Naive thymus-derived CD4-positive, alpha-beta T cell (primary cell): ENCODE results near the gene S100A10. TPM values are rescaled to one million over a fixed set of nuclear protein-coding genes. Genes with fewer than 3 reads are reported as not detected.

Experiments used
- ATAC-seq: fragments of 150-1000 bp; cut with Tn5 transposase; 2 replicates; pipeline ENCODE4 v1.10.0; 2021; ENCODE audit warnings: mild to moderate bottlenecking, moderate library complexity
- CTCF ChIA-PET: fragments of 350-600 bp; sonication (Branson Sonifier 250); formaldehyde crosslinking; loops from one replicate; lab custom pipeline; 2021; ENCODE audit warnings: antibody characterized with exemption; lab: Charles Lee
- POLR2A ChIA-PET: fragments of 350-600 bp; sonication (Branson Sonifier 250); formaldehyde crosslinking; loops from one replicate; lab custom pipeline; 2021; ENCODE audit warnings: antibody characterized with exemption, inconsistent platforms; lab: Charles Lee
- DNase-seq, 9 donors: peaks; one replicate each; pipeline versions ENCODE4 v3.0.0 to v3.0.0-alpha.2; 2020 to 2022; ENCODE audit warnings: mixed read lengths in 1 of 9
- H3K27ac ChIP-seq: one replicate; pipeline ENCODE4 v1.7.0; 2013; ENCODE audit warnings: mild to moderate bottlenecking, low read depth, low read length, moderate library complexity
- H3K27me3 ChIP-seq, 2 donors: one replicate each; pipeline ENCODE4 v1.7.0; 2013; ENCODE audit warnings: low read length in 2 of 2, mild to moderate bottlenecking in 2 of 2, moderate library complexity in 2 of 2; ENCODE audit not compliant: control insufficient read depth in 2 of 2, insufficient read depth in 2 of 2
- H3K36me3 ChIP-seq, 3 experiments: 1 replicate in 2 of 3; 2 replicates in 1 of 3; pipeline ENCODE4 v1.7.0; 2013; ENCODE audit warnings: low read length in 3 of 3, mild to moderate bottlenecking in 3 of 3, moderate library complexity in 1 of 3; ENCODE audit not compliant: insufficient read depth in 3 of 3, control insufficient read depth in 2 of 3
- H3K4me1 ChIP-seq, 2 donors: one replicate each; pipeline ENCODE4 v1.7.0; 2013; ENCODE audit warnings: low read length in 2 of 2, mild to moderate bottlenecking in 2 of 2, moderate library complexity in 1 of 2; ENCODE audit not compliant: control insufficient read depth in 2 of 2, insufficient read depth in 2 of 2
- H3K4me3 ChIP-seq: 2 replicates; pipeline ENCODE4 v1.7.0; 2013; ENCODE audit warnings: mild to moderate bottlenecking, low read length
- H3K9me3 ChIP-seq, 3 experiments: 1 replicate in 2 of 3; 2 replicates in 1 of 3; pipeline ENCODE4 v1.7.0; 2013; ENCODE audit warnings: low read length in 3 of 3; ENCODE audit not compliant: control insufficient read depth in 2 of 3
- H3K27ac Mint-ChIP-seq, 9 donors: one replicate each; pipeline ENCODE4 v1.8.0; 2020 to 2022; ENCODE audit warnings: mixed read lengths in 9 of 9, mild to moderate bottlenecking in 8 of 9, moderate library complexity in 5 of 9, inconsistent platforms in 2 of 9
- H3K27me3 Mint-ChIP-seq, 5 donors: one replicate each; pipeline ENCODE4 v1.8.0; 2021 to 2022; ENCODE audit warnings: mixed read lengths in 5 of 5, mild to moderate bottlenecking in 1 of 5
- H3K36me3 Mint-ChIP-seq, 5 donors: one replicate each; pipeline ENCODE4 v1.8.0; 2020 to 2022; ENCODE audit warnings: mixed read lengths in 5 of 5, mild to moderate bottlenecking in 3 of 5, inconsistent platforms in 1 of 5
- H3K4me1 Mint-ChIP-seq, 7 donors: one replicate each; pipeline ENCODE4 v1.8.0; 2020 to 2022; ENCODE audit warnings: mixed read lengths in 7 of 7, mild to moderate bottlenecking in 3 of 7, inconsistent platforms in 1 of 7
- H3K4me3 Mint-ChIP-seq, 10 donors: one replicate each; pipeline ENCODE4 v1.8.0; 2020 to 2022; ENCODE audit warnings: mild to moderate bottlenecking in 10 of 10, mixed read lengths in 10 of 10, moderate library complexity in 6 of 10, inconsistent platforms in 2 of 10
- H3K9me3 Mint-ChIP-seq, 11 donors: one replicate each; pipeline ENCODE4 v1.8.0; 2020 to 2022; ENCODE audit warnings: mixed read lengths in 11 of 11, mild to moderate bottlenecking in 4 of 11, inconsistent platforms in 1 of 11, moderate library complexity in 1 of 11
- intact Hi-C, 2 donors: fragments of 100-400 bp; cut with micrococcal nuclease; formaldehyde crosslinking; loops; one replicate each; pipeline ENCODE4 v1.15.1; 2023
- polyA plus RNA-seq, 2 donors: library from polyadenylated mRNA; unstranded; fragments of 300-500 nt; fragmentation: Illumina TruSeq; gene quantifications; one replicate each; pipeline ENCODE4 v1.2.3, GENCODE V29; 2021
- total RNA-seq, 6 experiments: library from RNA in 5 of 6; stranded (reverse) in 5 of 6; gene quantifications; 1 replicate in 5 of 6; 2 replicates in 1 of 6; pipeline ENCODE4 v1.2.3 and lab custom pipeline; 2021 to 2026

Gene S100A10
- total and polyA plus RNA-seq, 7 experiments from 2014 or later: 131 to 492 (median 329) TPM

DNA sequence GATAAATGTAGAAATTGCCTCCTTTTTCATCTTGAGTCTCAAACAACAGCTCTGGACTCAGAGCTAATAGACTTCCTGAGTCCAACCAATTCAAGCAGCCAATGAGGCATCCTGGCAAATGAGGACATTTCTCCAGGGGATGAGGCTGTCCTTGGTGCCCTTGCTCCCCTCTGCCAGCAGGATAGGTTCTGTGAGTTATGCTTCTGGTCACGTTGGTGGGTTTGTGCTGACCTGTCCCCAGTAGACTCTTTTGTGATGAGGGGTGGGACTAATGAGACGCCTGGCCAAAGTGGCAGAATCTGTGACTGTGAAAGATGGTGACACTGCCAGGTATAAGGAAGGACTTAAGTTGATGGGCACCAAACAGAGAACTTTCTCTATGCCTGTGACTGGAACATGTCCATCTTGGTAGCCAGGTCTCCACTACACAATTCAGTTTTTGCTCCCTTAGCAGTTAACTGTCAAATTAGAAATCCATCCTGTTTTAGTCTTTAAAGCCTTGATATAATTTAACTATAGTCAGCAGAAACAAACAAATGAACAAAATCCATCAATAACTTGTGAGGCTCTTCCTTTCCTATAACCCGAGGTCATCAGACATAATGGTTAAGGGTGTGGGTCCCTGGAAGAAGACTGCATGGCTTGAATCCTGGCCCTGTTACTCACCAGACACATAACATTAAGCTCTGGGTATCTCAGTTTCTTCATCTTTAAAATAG, 48.6 kb downstream of the S100A10 start:
- CTCF ChIA-PET: interaction anchor here (0.8 to 1.7 kb wide), 3 partner anchors 9 to 56 kb away, joined by 3 to 5 read pairs (median 4); no protein-coding TSS in a partner anchor
- H3K27ac ChIP-seq: no peak overlapping the region

GRCh38 chr1:151944126-151944856, 49.4 kb downstream of the S100A10 start:
- ChIA-PET CTCF (interaction anchor here (0.8 to 1.7 kb wide), 3 partner anchors 9 to 57 kb away, joined by 3 to 5 read pairs (median 4); no protein-coding TSS in a partner anchor), POLR2A (no interaction called here)
- H3K27ac Mint-ChIP-seq: peak overlapping the region in 2 of 9 donors; percentile 42 to 91
- no peak overlapping the region for H3K27ac ChIP-seq
- no peak overlapping the region for H3K4me3 Mint-ChIP-seq
- H3K4me3 ChIP-seq: no peak overlapping the region
- H3K9me3 Mint-ChIP-seq: no peaks in the 10 kb centered on the region
- peaks cover 11 to 38% (median 15%) of the 10 kb centered on the region in 7 donors for H3K4me1 Mint-ChIP-seq
- no peaks in the 10 kb centered on the region for H3K36me3 ChIP-seq
- H3K4me1 ChIP-seq: peaks cover 9 to 24% of the 10 kb centered on the region in 2 donors
- peaks cover 0 to 2% (median 0%) of the 10 kb centered on the region in 5 donors for H3K36me3 Mint-ChIP-seq
- peak; percentile 36 for ATAC-seq
- H3K27me3 ChIP-seq: no peaks in the 10 kb centered on the region
- no peaks in the 10 kb centered on the region for H3K9me3 ChIP-seq
- H3K27me3 Mint-ChIP-seq: no peaks in the 10 kb centered on the region
- DNase-seq: no peak
- intact Hi-C loops: no loop called here

More for the DNA sequence above, 48.6 kb downstream of the S100A10 start:
- H3K4me3 ChIP-seq: no peak overlapping the region
- Mint-ChIP-seq H3K27me3 (no peaks in the 10 kb centered on the region), H3K27ac (peak overlapping the region in 7 of 9 donors; percentile 2 to 91 (median 26)), H3K36me3 (peaks cover 0 to 2% (median 0%) of the 10 kb centered on the region in 5 donors), H3K9me3 (no peaks in the 10 kb centered on the region), H3K4me3 (peak overlapping the region in 2 of 10 donors; percentile 45 to 73), H3K4me1 (peaks cover 11 to 38% (median 15%) of the 10 kb centered on the region in 7 donors)
- ATAC-seq: no peak
- H3K27me3 ChIP-seq: no peaks in the 10 kb centered on the region
- H3K9me3 ChIP-seq: no peaks in the 10 kb centered on the region
- DNase-seq: no peak
- no peaks in the 10 kb centered on the region for H3K36me3 ChIP-seq
- intact Hi-C loops: loop anchor here in 1 of 2 donors (1.0 kb wide), 2 partner anchors 48 to 90 kb away; partner anchors contain the start of gene S100A10
- POLR2A ChIA-PET: no interaction called here
- peaks cover 9 to 24% of the 10 kb centered on the region in 2 donors for H3K4me1 ChIP-seq

DNA sequence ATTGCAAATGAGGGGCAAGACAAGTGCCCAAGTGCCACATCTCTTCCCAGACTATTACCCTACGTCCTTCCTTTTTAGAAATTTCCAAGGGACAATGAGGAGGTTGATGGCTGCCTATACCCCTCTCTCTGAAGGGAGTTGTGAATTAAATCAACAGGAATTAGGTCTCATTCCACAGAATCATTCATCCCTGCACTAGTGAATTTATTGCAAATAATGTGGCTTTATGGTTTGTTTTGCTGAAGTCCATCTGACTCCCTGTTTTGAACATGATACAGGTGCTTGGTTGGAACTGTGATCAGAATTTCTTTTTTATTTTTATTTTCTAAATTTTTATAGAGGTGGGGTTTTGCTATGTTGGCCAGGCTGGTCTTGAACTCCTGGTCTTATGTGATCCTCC, 50.1 kb downstream of the S100A10 start:
- H3K9me3 ChIP-seq: no peaks in the 10 kb centered on the region
- no peaks in the 10 kb centered on the region for H3K9me3 Mint-ChIP-seq
- no peak overlapping the region for H3K27ac ChIP-seq
- H3K27ac Mint-ChIP-seq: no peak overlapping the region
- H3K27me3 Mint-ChIP-seq: no peaks in the 10 kb centered on the region
- intact Hi-C loops: no loop called here
- H3K36me3 Mint-ChIP-seq: peaks cover 0 to 2% (median 0%) of the 10 kb centered on the region in 5 donors
- peaks cover 9 to 24% of the 10 kb centered on the region in 2 donors for H3K4me1 ChIP-seq
- H3K36me3 ChIP-seq: no peaks in the 10 kb centered on the region
- ATAC-seq (no peak), DNase-seq (no peak)
- H3K27me3 ChIP-seq: no peaks in the 10 kb centered on the region
- CTCF ChIA-PET: no interaction called here
- H3K4me3 Mint-ChIP-seq: no peak overlapping the region
- peaks cover 11 to 38% (median 15%) of the 10 kb centered on the region in 7 donors for H3K4me1 Mint-ChIP-seq
- POLR2A ChIA-PET: no interaction called here
- no peak overlapping the region for H3K4me3 ChIP-seq

GRCh38 chr1:151942882-151943281, 50.8 kb downstream of the S100A10 start:
- Histone ChIP-seq H3K9me3 (no peaks in the 10 kb centered on the region), H3K4me3 (no peak overlapping the region), H3K36me3 (no peaks in the 10 kb centered on the region), H3K4me1 (peaks cover 9 to 24% of the 10 kb centered on the region in 2 donors), H3K27ac (no peak overlapping the region), H3K27me3 (no peaks in the 10 kb centered on the region)
- POLR2A ChIA-PET: no interaction called here
- Mint-ChIP-seq H3K4me3 (no peak overlapping the region), H3K27me3 (no peaks in the 10 kb centered on the region), H3K9me3 (no peaks in the 10 kb centered on the region), H3K27ac (no peak overlapping the region), H3K36me3 (peaks cover 0 to 2% (median 0%) of the 10 kb centered on the region in 5 donors), H3K4me1 (peaks cover 11 to 38% (median 15%) of the 10 kb centered on the region in 7 donors)
- CTCF ChIA-PET: no interaction called here
- DNase-seq: no peak
- intact Hi-C loops: no loop called here
- ATAC-seq: no peak

GRCh38 chr1:151940541-151940940, 53.1 kb downstream of the S100A10 start:
- Histone ChIP-seq H3K4me1 (peaks cover 4 to 11% of the 10 kb centered on the region in 2 donors), H3K9me3 (no peaks in the 10 kb centered on the region), H3K27ac (no peak overlapping the region), H3K4me3 (no peak overlapping the region), H3K36me3 (no peaks in the 10 kb centered on the region), H3K27me3 (no peaks in the 10 kb centered on the region)
- no peak for ATAC-seq
- ChIA-PET CTCF (interaction anchor here (0.6 kb wide), 1 partner anchor 291 kb away, joined by 4 read pairs; no protein-coding TSS in a partner anchor), POLR2A (interaction anchor here (0.6 kb wide), 2 partner anchors 42 to 43 kb away, joined by 3 read pairs; no protein-coding TSS in a partner anchor)
- Mint-ChIP-seq H3K9me3 (no peaks in the 10 kb centered on the region), H3K27ac (no peak overlapping the region), H3K4me1 (peaks cover 3 to 23% (median 6%) of the 10 kb centered on the region in 7 donors), H3K27me3 (peaks cover 0 to 10% (median 0%) of the 10 kb centered on the region in 5 donors), H3K36me3 (no peaks in the 10 kb centered on the region), H3K4me3 (no peak overlapping the region)
- no peak for DNase-seq
- intact Hi-C loops: no loop called here

DNA sequence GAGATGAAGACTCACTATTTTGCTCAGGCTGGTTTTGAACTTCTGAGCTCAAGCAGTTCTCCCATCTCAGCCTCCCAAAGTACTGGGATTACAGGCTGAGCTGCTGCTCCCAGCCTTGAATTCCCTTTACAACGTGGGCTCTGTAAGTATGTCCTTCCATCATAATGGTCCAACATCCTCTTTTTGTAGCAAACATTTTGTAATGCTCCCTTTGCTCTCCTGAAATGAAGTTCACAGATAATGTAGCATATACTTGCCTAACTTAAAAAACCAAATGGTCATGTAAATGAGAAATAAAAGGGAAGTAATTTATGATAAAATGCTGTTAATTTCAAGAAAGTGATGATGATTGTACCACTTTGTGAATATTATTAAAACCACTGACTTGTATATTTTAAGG, 53.9 kb downstream of the S100A10 start:
- no peaks in the 10 kb centered on the region for H3K9me3 Mint-ChIP-seq
- ChIA-PET CTCF (interaction anchor here (0.6 to 1.0 kb wide), 2 partner anchors 28 to 59 kb away, joined by 3 read pairs; no protein-coding TSS in a partner anchor), POLR2A (no interaction called here)
- no peaks in the 10 kb centered on the region for H3K36me3 ChIP-seq
- DNase-seq (no peak), ATAC-seq (no peak)
- peaks cover 0 to 3% of the 10 kb centered on the region in 2 donors for H3K4me1 ChIP-seq
- H3K27me3 Mint-ChIP-seq: peaks cover 0 to 17% (median 0%) of the 10 kb centered on the region in 5 donors
- H3K9me3 ChIP-seq: no peaks in the 10 kb centered on the region
- no peaks in the 10 kb centered on the region for H3K27me3 ChIP-seq
- H3K4me3 Mint-ChIP-seq: no peak overlapping the region
- no peak overlapping the region for H3K4me3 ChIP-seq
- intact Hi-C loops: loop anchor here in 1 of 2 donors (10.0 kb wide), 1 partner anchor 245 kb away; no protein-coding TSS in a partner anchor
- H3K4me1 Mint-ChIP-seq: peaks cover 0 to 15% (median 0%) of the 10 kb centered on the region in 7 donors
- no peak overlapping the region for H3K27ac Mint-ChIP-seq
- H3K27ac ChIP-seq: no peak overlapping the region
- H3K36me3 Mint-ChIP-seq: no peaks in the 10 kb centered on the region
